ENCODE data around the gene PNMA3.
"Not testable (repeated sequence)": the region's sequence is repeated elsewhere in the genome, so short reads cannot be mapped to it uniquely, and the experiment has no call there.

DNA sequence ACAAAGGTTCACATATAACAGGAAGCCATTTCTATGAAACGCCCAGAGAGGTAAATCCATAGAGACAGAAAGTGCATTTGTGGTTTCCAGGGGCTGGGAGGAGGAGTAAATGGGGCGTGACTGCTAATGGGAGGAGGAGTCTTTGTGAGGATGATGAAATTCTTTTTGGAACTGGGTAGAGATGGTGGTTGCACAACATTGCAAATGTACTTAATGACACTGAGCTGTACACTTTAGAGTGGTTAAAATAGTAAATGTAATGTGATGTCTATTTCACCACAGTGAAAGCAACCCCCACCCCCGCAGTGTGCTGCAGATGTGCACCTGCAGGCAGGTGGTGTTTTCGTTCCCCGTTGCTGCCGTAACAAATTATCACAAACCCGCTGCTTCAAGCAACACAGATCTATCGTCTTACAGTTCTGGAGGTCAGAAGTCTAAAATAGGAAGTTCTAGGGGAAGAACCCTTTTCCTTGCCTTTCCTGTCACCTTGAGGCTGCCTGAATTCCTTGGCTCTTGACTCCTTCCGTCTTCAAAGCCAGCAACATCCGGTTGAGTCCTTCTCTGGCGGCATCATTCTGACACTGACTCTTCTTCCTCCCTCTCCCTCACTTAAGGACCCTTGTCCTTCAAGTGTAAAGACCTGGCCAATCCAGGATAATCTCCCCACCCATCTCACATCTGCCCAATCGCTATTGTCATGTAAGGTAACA lies 50.0 kb downstream of the PNMA3 start:
- TF ChIP-seq CTCF, POLR2A (IDR thresholded peaks at IDR 0.05): not testable (repeated sequence)
